ENCODE measurements around the gene KLK14.

DNA sequence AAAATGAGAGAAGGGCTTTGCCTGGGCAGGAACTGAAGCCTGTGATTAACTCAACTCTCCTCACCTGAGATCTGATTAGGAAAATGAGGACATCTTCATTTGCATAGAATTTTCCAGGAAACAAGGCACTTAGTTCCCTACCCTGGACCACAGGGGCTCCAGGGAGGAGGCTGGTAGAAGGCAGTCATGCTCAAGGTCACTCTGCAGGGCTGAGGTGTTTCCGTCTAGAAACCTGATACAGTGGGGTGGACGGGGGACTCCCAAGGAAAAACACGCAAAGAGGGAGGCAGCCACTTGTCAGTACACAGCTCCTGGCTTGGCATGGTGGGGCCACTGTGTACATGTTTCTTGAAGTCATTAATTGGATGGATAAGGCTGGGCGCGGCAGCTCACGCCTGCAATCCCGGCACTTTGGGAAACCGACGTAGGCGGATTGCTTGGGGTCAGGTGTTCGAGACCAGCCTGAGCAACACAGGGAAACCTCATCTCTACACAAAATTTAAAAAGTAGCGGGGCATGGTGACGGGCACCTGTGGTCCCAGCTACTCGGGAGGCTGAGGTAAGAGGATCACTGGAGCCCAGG is 6.0 kb downstream of the KLK14 start:
- TF ChIP-seq POLR2A (IDR thresholded peaks at IDR 0.05), result no peak
- TF ChIP-seq, protein P1, sequence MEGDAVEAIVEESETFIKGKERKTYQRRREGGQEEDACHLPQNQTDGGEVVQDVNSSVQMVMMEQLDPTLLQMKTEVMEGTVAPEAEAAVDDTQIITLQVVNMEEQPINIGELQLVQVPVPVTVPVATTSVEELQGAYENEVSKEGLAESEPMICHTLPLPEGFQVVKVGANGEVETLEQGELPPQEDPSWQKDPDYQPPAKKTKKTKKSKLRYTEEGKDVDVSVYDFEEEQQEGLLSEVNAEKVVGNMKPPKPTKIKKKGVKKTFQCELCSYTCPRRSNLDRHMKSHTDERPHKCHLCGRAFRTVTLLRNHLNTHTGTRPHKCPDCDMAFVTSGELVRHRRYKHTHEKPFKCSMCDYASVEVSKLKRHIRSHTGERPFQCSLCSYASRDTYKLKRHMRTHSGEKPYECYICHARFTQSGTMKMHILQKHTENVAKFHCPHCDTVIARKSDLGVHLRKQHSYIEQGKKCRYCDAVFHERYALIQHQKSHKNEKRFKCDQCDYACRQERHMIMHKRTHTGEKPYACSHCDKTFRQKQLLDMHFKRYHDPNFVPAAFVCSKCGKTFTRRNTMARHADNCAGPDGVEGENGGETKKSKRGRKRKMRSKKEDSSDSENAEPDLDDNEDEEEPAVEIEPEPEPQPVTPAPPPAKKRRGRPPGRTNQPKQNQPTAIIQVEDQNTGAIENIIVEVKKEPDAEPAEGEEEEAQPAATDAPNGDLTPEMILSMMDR (IDR thresholded peaks at IDR 0.05), result no peak

Data from Peyer's patch (tissue), 4 donors.